ENCODE results near the gene PRAMEF20.

Gene PRAMEF20

DNA sequence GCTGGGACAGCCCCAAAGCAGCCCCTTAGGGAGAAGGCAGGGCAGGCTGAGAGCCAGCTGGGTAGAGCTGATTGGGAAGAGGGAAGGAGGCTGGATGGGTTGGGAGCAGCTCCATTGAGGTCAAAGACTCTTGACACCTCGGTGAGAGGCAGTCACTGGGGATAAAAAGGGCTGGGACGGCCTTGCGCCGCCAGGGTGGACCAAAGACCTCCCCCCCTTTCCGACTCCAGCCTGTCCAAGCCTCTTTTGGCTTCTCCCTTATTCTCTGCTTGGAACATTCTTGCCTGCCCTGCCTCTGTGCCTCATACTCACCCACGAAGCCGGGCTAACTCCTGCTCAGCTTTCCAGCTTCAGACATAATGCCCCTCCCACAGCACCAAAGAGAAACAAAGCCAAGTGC lies 52.4 kb downstream of the PRAMEF20 start:
- DNase-seq (ENCODE audit: low spot score), result no peak

DNA sequence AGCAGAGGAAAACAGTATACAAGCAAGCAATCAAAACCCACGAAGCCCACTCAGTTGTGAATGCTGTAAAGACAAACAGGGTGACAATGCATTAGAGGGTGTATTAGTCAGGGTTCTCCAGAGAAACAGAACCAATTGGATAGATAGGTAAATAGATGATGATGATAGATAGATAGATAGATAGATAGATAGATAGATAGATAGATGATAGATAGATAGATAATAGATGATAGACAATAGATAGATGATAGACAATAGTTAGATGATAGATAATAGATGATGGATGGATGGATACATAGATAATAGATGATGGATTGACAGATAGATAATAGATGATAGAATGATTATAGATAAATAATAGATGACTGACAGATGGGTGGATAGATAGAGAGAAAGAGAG lies 55.3 kb downstream of the PRAMEF20 start:
- DNase-seq (ENCODE audit: low spot score), result no peak

DNA sequence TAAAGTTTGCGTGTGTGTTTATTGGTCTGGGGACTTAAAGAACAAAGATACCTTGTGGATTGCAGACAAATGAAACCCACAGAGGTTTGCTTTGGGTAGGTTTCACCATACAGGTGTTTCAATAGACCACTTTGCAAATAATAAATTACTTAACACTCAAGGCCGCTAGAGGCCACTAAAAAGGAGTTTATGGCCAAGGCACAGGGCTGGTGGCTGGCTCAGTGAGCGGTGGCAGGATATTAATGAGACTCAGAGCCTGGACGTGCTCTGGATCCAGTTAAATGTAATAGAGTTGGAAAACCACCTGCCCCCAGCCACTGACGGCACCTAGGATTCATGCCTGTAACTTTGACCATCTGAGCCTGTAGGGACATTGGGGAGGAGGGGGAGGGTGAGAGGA lies 59.1 kb downstream of the PRAMEF20 start:
- DNase-seq (ENCODE audit: low spot score), result no peak

All from AG08396 (cell line).